ENCODE measurements around the gene INO80B. TPM values are rescaled to one million over a fixed set of nuclear protein-coding genes. Genes with fewer than 3 reads are reported as not detected.

INO80B gene
- total and polyA plus RNA-seq, 2 of the 8 experiments (the other 6 are each of a cell fraction or from before 2014, with no cell fraction given) = 3.9 to 18.5 TPM

GRCh38 chr2:74421221-74421870, 33.5 kb upstream of the INO80B start, which contains the start of the genes C2orf81 and WDR54 (continued):
- TF ChIP-seq, protein P1, sequence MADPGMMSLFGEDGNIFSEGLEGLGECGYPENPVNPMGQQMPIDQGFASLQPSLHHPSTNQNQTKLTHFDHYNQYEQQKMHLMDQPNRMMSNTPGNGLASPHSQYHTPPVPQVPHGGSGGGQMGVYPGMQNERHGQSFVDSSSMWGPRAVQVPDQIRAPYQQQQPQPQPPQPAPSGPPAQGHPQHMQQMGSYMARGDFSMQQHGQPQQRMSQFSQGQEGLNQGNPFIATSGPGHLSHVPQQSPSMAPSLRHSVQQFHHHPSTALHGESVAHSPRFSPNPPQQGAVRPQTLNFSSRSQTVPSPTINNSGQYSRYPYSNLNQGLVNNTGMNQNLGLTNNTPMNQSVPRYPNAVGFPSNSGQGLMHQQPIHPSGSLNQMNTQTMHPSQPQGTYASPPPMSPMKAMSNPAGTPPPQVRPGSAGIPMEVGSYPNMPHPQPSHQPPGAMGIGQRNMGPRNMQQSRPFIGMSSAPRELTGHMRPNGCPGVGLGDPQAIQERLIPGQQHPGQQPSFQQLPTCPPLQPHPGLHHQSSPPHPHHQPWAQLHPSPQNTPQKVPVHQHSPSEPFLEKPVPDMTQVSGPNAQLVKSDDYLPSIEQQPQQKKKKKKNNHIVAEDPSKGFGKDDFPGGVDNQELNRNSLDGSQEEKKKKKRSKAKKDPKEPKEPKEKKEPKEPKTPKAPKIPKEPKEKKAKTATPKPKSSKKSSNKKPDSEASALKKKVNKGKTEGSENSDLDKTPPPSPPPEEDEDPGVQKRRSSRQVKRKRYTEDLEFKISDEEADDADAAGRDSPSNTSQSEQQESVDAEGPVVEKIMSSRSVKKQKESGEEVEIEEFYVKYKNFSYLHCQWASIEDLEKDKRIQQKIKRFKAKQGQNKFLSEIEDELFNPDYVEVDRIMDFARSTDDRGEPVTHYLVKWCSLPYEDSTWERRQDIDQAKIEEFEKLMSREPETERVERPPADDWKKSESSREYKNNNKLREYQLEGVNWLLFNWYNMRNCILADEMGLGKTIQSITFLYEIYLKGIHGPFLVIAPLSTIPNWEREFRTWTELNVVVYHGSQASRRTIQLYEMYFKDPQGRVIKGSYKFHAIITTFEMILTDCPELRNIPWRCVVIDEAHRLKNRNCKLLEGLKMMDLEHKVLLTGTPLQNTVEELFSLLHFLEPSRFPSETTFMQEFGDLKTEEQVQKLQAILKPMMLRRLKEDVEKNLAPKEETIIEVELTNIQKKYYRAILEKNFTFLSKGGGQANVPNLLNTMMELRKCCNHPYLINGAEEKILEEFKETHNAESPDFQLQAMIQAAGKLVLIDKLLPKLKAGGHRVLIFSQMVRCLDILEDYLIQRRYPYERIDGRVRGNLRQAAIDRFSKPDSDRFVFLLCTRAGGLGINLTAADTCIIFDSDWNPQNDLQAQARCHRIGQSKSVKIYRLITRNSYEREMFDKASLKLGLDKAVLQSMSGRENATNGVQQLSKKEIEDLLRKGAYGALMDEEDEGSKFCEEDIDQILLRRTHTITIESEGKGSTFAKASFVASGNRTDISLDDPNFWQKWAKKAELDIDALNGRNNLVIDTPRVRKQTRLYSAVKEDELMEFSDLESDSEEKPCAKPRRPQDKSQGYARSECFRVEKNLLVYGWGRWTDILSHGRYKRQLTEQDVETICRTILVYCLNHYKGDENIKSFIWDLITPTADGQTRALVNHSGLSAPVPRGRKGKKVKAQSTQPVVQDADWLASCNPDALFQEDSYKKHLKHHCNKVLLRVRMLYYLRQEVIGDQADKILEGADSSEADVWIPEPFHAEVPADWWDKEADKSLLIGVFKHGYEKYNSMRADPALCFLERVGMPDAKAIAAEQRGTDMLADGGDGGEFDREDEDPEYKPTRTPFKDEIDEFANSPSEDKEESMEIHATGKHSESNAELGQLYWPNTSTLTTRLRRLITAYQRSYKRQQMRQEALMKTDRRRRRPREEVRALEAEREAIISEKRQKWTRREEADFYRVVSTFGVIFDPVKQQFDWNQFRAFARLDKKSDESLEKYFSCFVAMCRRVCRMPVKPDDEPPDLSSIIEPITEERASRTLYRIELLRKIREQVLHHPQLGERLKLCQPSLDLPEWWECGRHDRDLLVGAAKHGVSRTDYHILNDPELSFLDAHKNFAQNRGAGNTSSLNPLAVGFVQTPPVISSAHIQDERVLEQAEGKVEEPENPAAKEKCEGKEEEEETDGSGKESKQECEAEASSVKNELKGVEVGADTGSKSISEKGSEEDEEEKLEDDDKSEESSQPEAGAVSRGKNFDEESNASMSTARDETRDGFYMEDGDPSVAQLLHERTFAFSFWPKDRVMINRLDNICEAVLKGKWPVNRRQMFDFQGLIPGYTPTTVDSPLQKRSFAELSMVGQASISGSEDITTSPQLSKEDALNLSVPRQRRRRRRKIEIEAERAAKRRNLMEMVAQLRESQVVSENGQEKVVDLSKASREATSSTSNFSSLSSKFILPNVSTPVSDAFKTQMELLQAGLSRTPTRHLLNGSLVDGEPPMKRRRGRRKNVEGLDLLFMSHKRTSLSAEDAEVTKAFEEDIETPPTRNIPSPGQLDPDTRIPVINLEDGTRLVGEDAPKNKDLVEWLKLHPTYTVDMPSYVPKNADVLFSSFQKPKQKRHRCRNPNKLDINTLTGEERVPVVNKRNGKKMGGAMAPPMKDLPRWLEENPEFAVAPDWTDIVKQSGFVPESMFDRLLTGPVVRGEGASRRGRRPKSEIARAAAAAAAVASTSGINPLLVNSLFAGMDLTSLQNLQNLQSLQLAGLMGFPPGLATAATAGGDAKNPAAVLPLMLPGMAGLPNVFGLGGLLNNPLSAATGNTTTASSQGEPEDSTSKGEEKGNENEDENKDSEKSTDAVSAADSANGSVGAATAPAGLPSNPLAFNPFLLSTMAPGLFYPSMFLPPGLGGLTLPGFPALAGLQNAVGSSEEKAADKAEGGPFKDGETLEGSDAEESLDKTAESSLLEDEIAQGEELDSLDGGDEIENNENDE (IDR thresholded peaks at IDR 0.05; ENCODE audit: insufficient replicate concordance, low read length) = no peak
- TF ChIP-seq YY1 (IDR thresholded peaks at IDR 0.05; ENCODE audit: low read depth, low read length) (0 out of 2 replicates have a peak, but pooled peaks have one; percentile 69), RXRA (IDR thresholded peaks at IDR 0.05; ENCODE audit: insufficient read depth, low read depth, low read length) (no peak), POLR2A (IDR thresholded peaks at IDR 0.05; ENCODE audit: control extremely low read depth in 1 of 2, low read depth in 2 of 2, low read length in 2 of 2) (peak in 1 of 2 experiments; percentile 92; a peak in 2 of 3 replicates), KDM4A (IDR thresholded peaks at IDR 0.05; ENCODE audit: low read depth, low read length, severe bottlenecking) (peak; percentile 14), TBP (IDR thresholded peaks at IDR 0.05; ENCODE audit: low read depth, low read length) (peak; percentile 78), TAF1 (IDR thresholded peaks at IDR 0.05; ENCODE audit: low read depth, low read length) (peak; percentile 93), BACH1 (IDR thresholded peaks at IDR 0.05; ENCODE audit: low read length) (no peak), CREB1 (IDR thresholded peaks at IDR 0.05) (peak; percentile 79)
